ENCODE data around the gene GADD45A. TPM values are rescaled to one million over a fixed set of nuclear protein-coding genes. Genes with fewer than 3 reads are reported as not detected.

The GADD45A gene
- total RNA-seq, 1 donor from 2014 or later, result 48.2 TPM

DNA sequence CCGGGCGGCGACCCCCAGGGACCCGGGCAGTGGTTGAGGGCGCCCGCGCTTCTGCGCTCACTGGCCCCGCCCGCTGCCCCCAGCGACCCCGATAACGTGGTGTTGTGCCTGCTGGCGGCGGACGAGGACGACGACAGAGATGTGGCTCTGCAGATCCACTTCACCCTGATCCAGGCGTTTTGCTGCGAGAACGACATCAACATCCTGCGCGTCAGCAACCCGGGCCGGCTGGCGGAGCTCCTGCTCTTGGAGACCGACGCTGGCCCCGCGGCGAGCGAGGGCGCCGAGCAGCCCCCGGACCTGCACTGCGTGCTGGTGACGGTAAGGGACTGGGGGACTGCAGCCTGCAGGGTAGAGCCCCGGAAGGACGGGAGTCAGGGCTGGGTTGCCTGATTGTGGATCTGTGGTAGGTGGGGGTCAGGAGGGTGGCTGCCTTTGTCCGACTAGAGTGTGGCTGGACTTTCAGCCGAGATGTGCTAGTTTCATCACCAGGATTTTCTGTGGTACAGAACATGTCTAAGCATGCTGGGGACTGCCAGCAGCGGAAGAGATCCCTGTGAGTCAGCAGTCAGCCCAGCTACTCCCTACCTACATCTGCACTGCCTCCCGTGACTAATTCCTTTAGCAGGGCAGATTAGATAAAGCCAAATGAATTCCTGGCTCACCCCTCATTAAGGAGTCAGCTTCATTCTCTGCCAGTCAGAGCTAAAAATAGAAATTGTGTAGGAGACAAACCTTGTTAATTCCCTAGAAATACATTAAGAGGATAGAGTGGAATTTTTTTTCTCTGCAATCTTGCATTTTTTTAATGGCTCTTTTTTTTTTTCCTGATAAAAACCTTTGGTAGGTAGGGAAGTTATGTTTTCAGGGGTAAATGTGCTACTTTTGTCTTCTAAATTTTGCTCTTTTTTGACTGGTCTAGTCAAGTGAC, 1.5 kb downstream of the GADD45A start:
- Mint-ChIP-seq H3K27me3 (ENCODE audit: insufficient read depth) (no peaks in the 10 kb centered on the region), H3K36me3 (ENCODE audit: low read depth) (peaks cover 27% of the 10 kb centered on the region), H3K4me1 (ENCODE audit: low read depth) (peaks cover 45% of the 10 kb centered on the region), H3K9me3 (no peaks in the 10 kb centered on the region), H3K4me3 (peak overlapping the region; percentile 91), H3K27ac (peak overlapping the region; percentile 99)
- DNase-seq (ENCODE audit: low spot score), result peak; percentile 53
- intact Hi-C loops (cut with micrococcal nuclease), result loop anchor here (1.0 to 10.0 kb wide), 5 partner anchors 74 to 1412 kb away; no protein-coding TSS in a partner anchor

DNA sequence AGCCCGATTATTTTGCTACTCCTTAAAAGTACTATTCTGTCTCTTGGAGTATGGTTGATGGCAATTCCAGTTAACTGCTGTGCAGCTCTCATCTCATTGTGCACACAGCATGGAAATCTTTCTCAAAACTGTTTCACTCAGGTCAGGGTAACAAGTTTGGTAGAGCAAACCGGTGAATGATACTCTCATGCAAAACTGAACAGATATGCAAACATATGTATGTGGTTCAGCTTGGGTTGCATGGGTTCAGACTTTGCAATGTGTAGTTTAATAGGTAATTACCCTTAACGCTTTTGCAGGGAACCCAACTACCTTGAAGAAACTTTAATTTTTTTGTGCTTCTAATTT, 2.2 kb downstream of the GADD45A start:
- DNase-seq (ENCODE audit: low spot score), result no peak
- intact Hi-C loops (cut with micrococcal nuclease), result loop anchor here (10.0 kb wide), 4 partner anchors 912 to 1412 kb away; no protein-coding TSS in a partner anchor
- Mint-ChIP-seq H3K36me3 (ENCODE audit: low read depth) (peaks cover 29% of the 10 kb centered on the region), H3K4me3 (peak overlapping the region; percentile 91), H3K27me3 (ENCODE audit: insufficient read depth) (no peaks in the 10 kb centered on the region), H3K4me1 (ENCODE audit: low read depth) (peaks cover 45% of the 10 kb centered on the region), H3K27ac (peak overlapping the region; percentile 13), H3K9me3 (no peaks in the 10 kb centered on the region)

DNA sequence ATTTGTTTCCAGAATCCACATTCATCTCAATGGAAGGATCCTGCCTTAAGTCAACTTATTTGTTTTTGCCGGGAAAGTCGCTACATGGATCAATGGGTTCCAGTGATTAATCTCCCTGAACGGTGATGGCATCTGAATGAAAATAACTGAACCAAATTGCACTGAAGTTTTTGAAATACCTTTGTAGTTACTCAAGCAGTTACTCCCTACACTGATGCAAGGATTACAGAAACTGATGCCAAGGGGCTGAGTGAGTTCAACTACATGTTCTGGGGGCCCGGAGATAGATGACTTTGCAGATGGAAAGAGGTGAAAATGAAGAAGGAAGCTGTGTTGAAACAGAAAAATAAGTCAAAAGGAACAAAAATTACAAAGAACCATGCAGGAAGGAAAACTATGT, 2.6 kb downstream of the GADD45A start:
- Mint-ChIP-seq H3K36me3 (ENCODE audit: low read depth) (peaks cover 29% of the 10 kb centered on the region), H3K4me3 (peak overlapping the region; percentile 49), H3K4me1 (ENCODE audit: low read depth) (peaks cover 42% of the 10 kb centered on the region), H3K27me3 (ENCODE audit: insufficient read depth) (no peaks in the 10 kb centered on the region), H3K9me3 (no peaks in the 10 kb centered on the region), H3K27ac (no peak overlapping the region)
- intact Hi-C loops (cut with micrococcal nuclease), result loop anchor here (10.0 kb wide), 4 partner anchors 913 to 1413 kb away; no protein-coding TSS in a partner anchor
- no peak for DNase-seq (ENCODE audit: low spot score)

DNA sequence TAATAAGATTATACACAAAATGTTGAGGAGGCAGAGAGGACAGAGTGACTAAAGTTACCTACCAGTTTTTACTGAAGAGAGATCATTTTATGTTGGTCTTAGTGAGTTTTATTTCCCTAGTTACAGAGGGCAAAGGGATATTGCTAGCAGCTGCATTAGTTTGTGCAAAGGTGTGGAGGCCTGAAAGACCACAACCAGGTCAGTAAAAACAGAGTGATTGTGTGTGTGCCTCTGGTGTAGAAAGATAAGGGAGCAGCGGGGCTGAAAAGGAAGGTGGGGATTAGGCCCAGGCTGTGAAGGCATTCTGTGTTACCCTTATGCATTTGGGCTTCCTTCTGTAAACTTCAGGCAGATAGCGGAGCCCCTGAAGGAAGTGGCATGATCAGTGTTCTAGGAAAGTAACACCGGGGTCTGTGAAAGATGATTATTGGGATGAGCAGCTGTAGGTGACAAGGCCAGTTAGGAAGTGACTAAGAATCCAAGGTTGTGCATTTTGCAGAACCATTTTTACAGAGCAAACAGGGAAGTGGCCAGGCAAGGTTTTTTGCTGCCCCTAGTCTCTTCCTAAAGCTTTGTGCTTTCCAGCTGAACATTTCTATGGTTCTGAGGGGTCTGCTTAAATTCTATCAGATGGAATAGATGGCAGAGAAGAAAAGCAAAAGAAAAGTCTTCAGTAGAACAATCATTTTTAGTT, 3.7 kb downstream of the GADD45A start:
- Mint-ChIP-seq H3K36me3 (ENCODE audit: low read depth) (peaks cover 29% of the 10 kb centered on the region), H3K27me3 (ENCODE audit: insufficient read depth) (no peaks in the 10 kb centered on the region), H3K27ac (no peak overlapping the region), H3K4me3 (peak overlapping the region; percentile 60), H3K9me3 (no peaks in the 10 kb centered on the region), H3K4me1 (ENCODE audit: low read depth) (peaks cover 32% of the 10 kb centered on the region)
- intact Hi-C loops (cut with micrococcal nuclease), result loop anchor here (10.0 kb wide), 4 partner anchors 914 to 1414 kb away; no protein-coding TSS in a partner anchor
- no peak for DNase-seq (ENCODE audit: low spot score)

DNA sequence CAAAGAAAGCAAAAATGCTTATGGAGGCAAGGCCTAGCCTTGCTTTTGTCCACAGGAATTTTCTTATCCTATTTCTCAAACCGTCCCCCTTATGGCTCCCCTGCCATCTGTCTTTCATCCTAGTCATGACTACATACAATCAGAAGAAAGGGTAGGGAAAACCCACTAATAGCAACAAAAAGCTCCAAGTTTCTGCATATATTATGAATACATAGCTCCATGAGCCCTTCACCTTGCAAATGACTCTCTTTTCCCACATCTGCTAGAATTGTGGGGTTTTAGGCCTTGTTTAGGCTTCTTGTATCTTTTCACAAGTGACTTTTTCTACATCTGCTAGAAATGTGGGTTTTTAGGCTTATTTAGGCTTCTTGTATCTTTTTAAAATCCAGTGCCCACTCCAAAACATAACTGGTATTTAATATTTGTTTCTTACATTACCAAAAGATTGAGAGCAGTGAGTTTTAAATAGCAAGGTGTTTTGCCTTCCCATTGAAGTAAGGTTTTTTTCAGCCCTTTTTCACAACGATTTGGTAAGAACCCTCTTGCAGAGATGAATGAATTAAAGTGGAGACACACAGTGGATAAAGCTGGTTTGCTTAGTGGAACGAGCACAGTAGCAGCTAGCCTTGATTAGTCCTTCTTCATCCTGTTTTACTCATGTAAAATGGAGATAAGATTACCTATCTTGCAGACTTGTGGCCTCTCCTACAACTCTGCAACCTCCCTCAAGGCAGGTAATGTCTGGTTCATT, 4.4 kb downstream of the GADD45A start:
- Mint-ChIP-seq H3K36me3 (ENCODE audit: low read depth) (peaks cover 29% of the 10 kb centered on the region), H3K9me3 (no peaks in the 10 kb centered on the region), H3K4me3 (no peak overlapping the region), H3K27me3 (ENCODE audit: insufficient read depth) (no peaks in the 10 kb centered on the region), H3K27ac (no peak overlapping the region), H3K4me1 (ENCODE audit: low read depth) (peaks cover 25% of the 10 kb centered on the region)
- DNase-seq (ENCODE audit: low spot score), result no peak
- intact Hi-C loops (cut with micrococcal nuclease), result loop anchor here (10.0 kb wide), 4 partner anchors 915 to 1415 kb away; no protein-coding TSS in a partner anchor

DNA sequence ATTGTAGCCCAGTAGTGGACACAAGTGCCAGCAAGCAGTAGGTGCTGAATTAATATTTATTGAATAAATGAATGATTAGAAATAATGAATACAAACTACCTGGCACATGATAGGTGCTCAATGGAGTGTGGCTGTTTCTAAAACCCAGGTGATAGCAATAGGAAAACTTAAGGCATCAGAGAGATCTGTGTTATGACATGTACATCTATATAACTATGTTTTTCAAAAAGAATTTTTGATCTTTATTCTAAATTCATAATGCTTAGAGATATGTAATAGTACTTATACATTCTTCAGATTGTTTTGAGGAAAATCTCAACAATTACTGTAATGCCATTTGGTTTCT, 5.0 kb downstream of the GADD45A start:
- Mint-ChIP-seq H3K27ac (no peak overlapping the region), H3K9me3 (no peaks in the 10 kb centered on the region), H3K27me3 (ENCODE audit: insufficient read depth) (no peaks in the 10 kb centered on the region), H3K4me3 (no peak overlapping the region), H3K36me3 (ENCODE audit: low read depth) (peaks cover 29% of the 10 kb centered on the region), H3K4me1 (ENCODE audit: low read depth) (peaks cover 22% of the 10 kb centered on the region)
- intact Hi-C loops (cut with micrococcal nuclease), result no loop called here
- DNase-seq (ENCODE audit: low spot score), result no peak

DNA sequence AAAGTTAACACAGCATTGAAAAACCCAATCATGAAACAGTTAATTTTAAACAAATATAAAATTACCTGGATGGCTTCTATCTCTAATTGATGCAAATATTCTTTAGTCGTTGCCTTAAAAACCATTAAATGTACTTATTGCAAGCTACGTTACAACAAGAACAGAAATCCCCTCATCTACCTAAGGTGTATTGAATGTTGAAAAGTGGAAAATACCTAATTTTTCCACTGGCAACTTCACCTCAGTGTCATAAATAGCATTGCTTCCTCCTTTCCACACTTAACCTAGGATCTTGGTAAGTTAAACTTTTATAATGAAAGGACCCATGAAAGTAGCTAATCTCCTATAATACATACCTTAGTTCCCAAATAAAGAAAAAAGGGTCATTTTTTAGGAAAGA, 5.4 kb downstream of the GADD45A start:
- intact Hi-C loops (cut with micrococcal nuclease), result no loop called here
- peaks cover 28% of the 10 kb centered on the region for H3K36me3 Mint-ChIP-seq (ENCODE audit: low read depth)
- DNase-seq (ENCODE audit: low spot score), result no peak
- H3K4me3 Mint-ChIP-seq, result no peak overlapping the region
- no peaks in the 10 kb centered on the region for H3K9me3 Mint-ChIP-seq
- no peaks in the 10 kb centered on the region for H3K27me3 Mint-ChIP-seq (ENCODE audit: insufficient read depth)
- no peak overlapping the region for H3K27ac Mint-ChIP-seq
- H3K4me1 Mint-ChIP-seq (ENCODE audit: low read depth), result peaks cover 22% of the 10 kb centered on the region

DNA sequence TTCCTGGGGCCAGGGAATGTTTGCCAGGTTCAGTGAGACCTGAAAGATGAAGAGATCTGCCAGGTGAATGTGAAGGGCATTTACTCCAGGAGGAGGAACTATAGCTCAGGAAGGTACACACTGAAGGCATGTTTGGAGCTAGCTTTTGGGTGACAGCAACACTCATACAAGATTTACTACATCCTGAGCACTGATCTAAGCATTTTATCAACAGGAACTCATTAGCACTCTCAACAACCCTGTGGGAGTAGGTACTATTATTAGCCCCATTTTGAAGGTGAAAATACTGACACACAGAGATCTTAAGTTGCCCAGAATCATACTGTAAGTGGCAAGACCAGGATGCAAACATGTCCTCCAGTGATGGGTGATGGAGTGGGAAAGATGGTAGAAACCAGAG, 6.7 kb downstream of the GADD45A start:
- Mint-ChIP-seq H3K27me3 (ENCODE audit: insufficient read depth) (no peaks in the 10 kb centered on the region), H3K4me1 (ENCODE audit: low read depth) (peaks cover 26% of the 10 kb centered on the region), H3K36me3 (ENCODE audit: low read depth) (peaks cover 26% of the 10 kb centered on the region), H3K9me3 (no peaks in the 10 kb centered on the region), H3K27ac (no peak overlapping the region), H3K4me3 (no peak overlapping the region)
- intact Hi-C loops (cut with micrococcal nuclease), result no loop called here
- DNase-seq (ENCODE audit: low spot score), result no peak

DNA sequence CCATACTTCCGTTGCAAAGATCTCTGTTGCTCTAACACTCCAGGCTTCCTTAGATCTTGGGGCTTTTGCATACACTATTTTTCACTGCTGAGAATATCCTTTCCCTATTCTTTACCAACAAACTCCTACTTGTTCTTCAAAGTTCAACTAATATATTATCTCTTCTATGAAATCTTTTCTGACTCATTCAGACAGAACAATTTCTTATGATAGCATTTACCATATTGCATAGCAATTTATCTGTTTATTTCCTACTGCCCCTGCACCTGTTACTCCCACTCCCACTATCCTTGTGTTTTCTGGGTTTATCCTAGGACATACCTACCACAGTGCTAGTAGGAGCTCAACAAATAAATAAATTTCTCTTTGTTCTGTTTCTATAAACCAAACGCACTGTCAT, 11.0 kb downstream of the GADD45A start:
- no peak for DNase-seq (ENCODE audit: low spot score)
- H3K9me3 Mint-ChIP-seq, result no peaks in the 10 kb centered on the region
- H3K4me1 Mint-ChIP-seq (ENCODE audit: low read depth), result peaks cover 13% of the 10 kb centered on the region
- H3K4me3 Mint-ChIP-seq, result no peak overlapping the region
- peaks cover 2% of the 10 kb centered on the region for H3K36me3 Mint-ChIP-seq (ENCODE audit: low read depth)
- intact Hi-C loops (cut with micrococcal nuclease), result no loop called here
- no peak overlapping the region for H3K27ac Mint-ChIP-seq
- no peaks in the 10 kb centered on the region for H3K27me3 Mint-ChIP-seq (ENCODE audit: insufficient read depth)

DNA sequence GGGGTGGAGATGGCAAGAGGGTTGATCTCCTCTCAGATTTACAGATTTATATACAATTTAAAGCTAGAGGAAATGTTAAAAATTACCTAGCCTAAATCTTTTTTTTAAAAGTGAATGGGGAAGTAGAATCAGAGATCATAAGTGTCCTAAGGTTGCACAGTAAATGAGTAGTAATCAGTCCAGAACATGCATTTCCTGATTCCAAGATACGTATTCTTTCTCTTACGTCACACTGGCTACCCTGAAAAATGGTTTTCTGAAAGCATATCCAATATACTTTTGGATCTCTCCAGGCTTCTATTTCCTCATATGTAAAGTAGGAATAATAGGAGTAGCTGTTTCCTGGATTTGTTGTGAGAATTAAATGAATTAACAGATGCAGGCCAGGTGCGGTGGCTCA, 11.7 kb downstream of the GADD45A start:
- H3K27ac Mint-ChIP-seq, result no peak overlapping the region
- intact Hi-C loops (cut with micrococcal nuclease), result no loop called here
- peaks cover 1% of the 10 kb centered on the region for H3K36me3 Mint-ChIP-seq (ENCODE audit: low read depth)
- no peaks in the 10 kb centered on the region for H3K9me3 Mint-ChIP-seq
- DNase-seq (ENCODE audit: low spot score), result no peak
- peaks cover 18% of the 10 kb centered on the region for H3K4me1 Mint-ChIP-seq (ENCODE audit: low read depth)
- no peaks in the 10 kb centered on the region for H3K27me3 Mint-ChIP-seq (ENCODE audit: insufficient read depth)
- H3K4me3 Mint-ChIP-seq, result no peak overlapping the region

DNA sequence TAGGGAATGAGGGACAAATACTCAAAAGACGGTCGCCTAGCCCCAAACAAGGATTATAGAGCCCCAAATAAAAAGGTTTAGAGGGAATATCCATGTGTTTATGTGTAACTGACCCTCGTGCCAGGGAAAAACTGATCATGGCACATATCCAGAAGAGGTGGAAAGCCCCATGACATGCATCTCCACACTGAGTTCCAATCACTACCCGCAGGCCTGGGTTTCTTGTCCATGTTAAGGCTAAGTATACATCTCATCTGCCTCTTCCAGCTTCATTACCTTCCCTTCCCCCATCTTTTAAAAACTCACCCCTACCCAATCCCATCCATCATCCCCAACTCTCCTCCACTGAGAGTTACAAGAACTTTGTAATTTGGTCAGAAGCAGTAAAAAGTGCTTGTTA, 15.2 kb downstream of the GADD45A start:
- H3K36me3 Mint-ChIP-seq (ENCODE audit: low read depth), result no peaks in the 10 kb centered on the region
- intact Hi-C loops (cut with micrococcal nuclease), result loop anchor here (2.0 kb wide), 1 partner anchor 15 kb away; the partner anchor contains the start of gene GADD45A
- no peak overlapping the region for H3K4me3 Mint-ChIP-seq
- peaks cover 18% of the 10 kb centered on the region for H3K4me1 Mint-ChIP-seq (ENCODE audit: low read depth)
- no peaks in the 10 kb centered on the region for H3K9me3 Mint-ChIP-seq
- H3K27me3 Mint-ChIP-seq (ENCODE audit: insufficient read depth), result peaks cover 6% of the 10 kb centered on the region
- no peak for DNase-seq (ENCODE audit: low spot score)
- peak overlapping the region; percentile 20 for H3K27ac Mint-ChIP-seq

DNA sequence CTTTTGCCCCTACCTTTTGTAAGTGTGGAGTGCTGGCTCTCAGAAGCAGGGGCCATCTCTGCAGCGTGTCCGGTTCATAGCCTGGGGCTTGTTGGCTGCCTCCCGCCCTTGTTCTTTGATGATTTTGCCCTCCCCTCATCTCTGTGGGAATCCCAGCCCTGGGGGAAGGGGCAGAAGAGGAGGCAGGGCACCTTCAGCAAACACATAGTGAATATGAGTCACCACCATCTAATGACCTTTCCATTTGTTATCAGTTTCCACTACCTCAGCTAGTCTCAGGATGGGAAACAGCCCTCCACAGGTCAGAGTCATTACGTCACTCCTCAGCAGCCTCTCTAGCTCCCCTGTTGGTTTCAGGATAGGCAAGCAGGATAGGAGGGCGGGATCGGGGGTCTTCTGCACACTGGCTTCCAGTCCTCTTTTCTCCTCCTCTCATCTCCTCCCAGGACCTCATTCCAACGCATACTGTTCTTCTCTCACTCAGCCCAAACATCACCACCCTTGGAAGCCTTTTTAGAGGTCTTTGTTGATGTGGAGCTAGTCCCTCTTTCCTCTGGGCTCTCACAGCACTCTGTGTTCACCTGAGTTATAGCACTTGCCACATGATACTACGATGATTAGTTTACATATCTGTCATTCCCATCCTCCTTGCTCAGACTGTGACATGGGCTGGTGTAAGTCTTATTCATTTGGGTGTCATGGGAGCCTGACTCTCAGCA, 15.8 kb downstream of the GADD45A start:
- Mint-ChIP-seq H3K36me3 (ENCODE audit: low read depth) (no peaks in the 10 kb centered on the region), H3K27ac (peak overlapping the region; percentile 20), H3K4me1 (ENCODE audit: low read depth) (peaks cover 16% of the 10 kb centered on the region), H3K9me3 (no peaks in the 10 kb centered on the region), H3K4me3 (no peak overlapping the region), H3K27me3 (ENCODE audit: insufficient read depth) (peaks cover 8% of the 10 kb centered on the region)
- no peak for DNase-seq (ENCODE audit: low spot score)
- intact Hi-C loops (cut with micrococcal nuclease), result loop anchor here (2.0 kb wide), 1 partner anchor 16 kb away; the partner anchor contains the start of gene GADD45A

Measured in activated T-helper 1 cell treated with anti-CD3 and anti-CD28 coated beads, Interleukin-12 subunit alpha, Interleukin-12 subunit beta, Interleukin-2, Interleukin-4 antibody, amounts not matched to agents 30 ng/mL and 10 ng/mL and 1 ng/mL, durations not matched to agents 14 hours and 24 hours and 36 hours (primary cell).